Effector CD4-positive, alpha-beta T cell (primary cell): Measurements from ENCODE around the gene ADCY10.
"Not testable (repeated sequence)": the region's sequence is repeated elsewhere in the genome, so short reads cannot be mapped to it uniquely, and the experiment has no call there.

ENCODE experiments used
- DNase-seq: peaks from one replicate; pipeline ENCODE4 v3.0.0-alpha.2; 2020

ADCY10 gene

DNA sequence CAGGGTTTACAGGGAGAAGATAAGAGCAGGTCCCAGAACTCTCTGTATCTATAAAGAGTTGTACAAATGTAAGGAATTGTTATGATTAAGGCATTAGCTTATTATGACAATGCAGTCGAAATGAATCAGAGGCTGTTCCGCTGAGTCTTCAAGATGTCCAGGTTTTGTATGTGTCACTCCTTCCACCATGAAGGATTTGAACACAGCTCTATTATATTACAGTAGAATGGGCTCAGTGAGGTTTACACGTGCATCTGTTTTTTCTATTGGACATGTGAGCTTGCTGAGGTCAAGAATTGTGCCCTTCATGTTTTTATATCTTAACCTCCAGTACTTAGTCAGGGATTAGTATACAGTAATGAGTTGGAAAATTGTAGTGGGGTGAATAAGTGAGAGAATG lies 105.8 kb downstream of the ADCY10 start:
- no peak for DNase-seq

DNA sequence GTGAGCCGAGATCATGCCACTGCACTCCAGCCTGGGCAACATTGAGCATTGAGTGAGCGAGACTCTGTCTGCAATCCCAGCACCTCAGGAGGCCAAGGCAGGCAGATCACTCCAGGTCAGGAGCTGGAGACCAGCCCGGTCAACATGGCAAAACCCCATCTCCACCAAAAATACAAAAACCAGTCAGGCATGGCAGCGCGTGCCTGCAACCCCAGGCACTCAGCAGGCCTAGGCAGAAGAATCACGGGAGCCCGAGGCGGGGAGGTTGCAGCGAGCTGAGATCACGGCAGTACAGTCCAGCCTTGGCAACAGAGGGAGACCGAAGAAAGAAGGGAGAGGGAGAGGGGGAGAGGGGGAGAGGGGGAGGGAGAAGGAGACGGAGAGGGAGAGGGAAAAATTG lies 107.3 kb downstream of the ADCY10 start:
- not testable (repeated sequence) for DNase-seq

DNA sequence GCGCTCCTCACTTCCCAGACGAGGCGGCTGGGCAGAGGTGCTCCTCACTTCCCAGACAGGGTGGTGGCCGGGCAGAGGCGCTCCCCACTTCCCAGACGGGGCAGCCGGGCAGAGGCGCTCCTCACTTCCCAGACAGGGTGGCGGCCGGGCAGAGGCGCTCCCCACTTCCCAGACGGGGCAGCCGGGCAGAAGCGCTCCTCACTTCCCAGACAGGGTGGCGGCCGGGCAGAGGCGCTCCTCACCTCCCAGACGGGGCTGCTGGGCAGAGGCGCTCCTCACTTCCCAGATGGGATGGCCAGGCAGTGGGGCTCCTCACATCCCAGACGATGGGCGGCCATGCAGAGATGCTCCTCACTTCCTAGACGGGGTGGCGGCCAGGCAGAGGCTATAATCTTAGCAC lies 107.7 kb downstream of the ADCY10 start:
- DNase-seq, result not testable (repeated sequence)

DNA sequence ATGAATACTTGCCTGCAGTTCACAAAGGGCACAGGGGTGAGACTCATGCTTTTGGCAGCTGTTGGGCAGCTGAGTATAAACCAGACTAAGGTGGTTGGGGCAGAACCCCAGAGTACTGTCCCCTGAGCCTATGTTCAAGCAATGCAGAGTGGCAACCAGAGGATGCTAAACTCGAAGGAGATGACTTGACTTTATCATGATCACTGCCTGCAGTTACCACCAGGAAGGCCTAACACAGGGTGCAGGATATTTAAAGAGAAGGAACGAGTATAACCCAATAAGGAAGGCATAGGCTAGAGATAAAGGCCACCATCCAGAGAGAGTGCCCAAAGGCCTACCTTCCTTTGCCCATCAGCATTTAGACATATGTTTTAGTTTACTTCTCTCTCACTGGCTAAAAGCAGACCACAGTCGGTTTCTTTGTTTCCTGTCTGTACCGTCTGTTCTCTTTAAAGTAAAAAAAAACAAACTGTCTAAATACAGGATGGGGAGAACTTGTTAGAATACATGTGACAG lies 108.8 kb downstream of the ADCY10 start:
- DNase-seq, result no peak

DNA sequence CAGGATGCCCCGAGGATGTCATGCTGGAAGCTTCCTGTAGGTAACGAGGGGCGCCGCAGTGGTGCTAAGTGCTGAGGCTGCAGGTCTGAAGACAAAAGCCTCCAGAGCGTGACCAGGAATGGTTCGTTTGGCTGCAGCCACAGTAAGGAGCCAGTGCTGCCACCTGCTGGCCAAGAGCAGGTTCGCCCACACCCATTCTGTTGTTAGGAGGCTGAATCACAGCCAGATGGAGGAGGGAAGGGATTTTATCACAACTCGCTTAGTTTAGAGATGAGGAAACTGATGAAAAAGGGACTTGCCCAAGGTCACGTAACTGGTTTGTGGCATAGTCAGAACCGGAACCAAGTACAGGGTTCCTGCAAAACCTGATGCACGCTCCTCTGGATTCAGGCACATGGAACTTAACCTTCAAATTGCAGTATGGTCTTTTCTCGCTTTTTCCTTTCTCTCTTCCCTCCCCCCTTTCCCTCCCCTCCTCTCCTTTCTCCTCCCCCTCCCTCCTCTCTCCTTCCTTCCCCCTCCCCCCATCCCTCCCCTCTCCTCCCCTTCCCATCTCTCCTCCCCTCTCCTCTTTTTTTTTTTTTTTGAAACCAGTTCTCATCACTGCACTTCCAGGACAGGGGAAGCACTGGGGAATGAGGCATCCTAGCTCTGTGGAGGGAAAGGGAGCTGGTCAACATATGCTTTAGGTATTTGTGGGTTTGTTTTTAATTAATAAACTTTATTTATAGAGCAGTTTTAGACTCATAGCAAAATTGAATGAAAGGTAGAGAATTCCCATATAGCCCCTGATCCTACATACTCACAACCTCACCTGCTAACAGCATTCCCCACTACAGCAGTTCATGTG lies 110.4 kb downstream of the ADCY10 start:
- DNase-seq, result peak; percentile 75

DNA sequence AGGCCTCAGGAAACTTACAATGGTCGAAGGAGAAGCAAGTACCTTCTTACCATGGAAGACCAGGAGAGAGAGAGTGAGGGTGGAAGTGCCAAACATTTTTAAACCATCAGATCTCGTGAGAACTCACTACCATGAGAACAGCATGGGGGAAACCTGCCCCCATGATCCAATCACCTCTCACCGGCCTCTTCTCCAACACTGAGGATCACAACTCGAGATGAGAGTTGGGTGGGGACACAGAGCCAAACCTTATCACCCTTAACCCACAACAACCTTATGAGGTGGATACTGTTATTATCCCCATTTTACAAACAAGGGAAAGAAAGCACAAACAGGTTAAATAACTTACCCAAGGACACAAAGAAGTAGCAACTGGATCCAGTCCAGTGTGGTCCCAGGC lies 111.7 kb downstream of the ADCY10 start:
- DNase-seq, result no peak

DNA sequence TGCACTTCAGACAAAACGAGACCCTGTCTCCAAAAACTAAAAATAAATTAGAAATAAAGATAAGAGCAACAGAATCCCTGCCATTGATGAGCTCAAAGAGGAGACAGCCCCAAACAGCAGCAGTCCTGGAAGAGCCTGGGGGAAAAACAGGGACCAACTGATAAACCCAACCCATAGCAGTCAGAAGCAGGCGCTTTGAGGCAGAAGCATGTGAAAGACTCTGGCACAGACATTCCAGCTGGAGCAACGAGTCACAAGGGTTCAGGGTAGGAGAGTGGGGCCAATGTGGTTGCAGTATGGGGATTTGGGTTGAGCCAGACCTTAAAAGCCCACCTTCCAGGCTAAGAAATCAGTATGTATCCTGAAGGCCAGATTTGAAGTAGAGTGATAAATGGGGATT lies 113.7 kb downstream of the ADCY10 start:
- DNase-seq, result no peak

DNA sequence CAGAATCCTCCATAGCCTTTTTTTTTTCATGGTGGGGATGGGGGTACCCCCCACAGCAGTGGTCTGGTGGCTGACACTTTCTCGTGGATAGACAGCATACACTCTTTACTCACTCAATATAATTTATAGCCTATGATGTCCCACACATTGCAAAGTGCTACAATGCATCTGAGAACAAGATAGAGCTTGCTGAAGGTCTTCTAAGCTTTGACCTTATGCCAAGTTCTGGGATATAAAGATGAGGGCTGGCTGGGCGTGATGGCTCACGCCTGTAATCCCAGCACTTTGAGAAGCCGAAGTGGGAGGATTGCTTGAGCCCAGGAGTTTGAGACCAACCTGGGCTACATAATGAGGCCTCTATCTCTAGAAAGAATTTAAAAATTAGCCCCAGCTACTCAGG lies 114.2 kb downstream of the ADCY10 start:
- no peak for DNase-seq

DNA sequence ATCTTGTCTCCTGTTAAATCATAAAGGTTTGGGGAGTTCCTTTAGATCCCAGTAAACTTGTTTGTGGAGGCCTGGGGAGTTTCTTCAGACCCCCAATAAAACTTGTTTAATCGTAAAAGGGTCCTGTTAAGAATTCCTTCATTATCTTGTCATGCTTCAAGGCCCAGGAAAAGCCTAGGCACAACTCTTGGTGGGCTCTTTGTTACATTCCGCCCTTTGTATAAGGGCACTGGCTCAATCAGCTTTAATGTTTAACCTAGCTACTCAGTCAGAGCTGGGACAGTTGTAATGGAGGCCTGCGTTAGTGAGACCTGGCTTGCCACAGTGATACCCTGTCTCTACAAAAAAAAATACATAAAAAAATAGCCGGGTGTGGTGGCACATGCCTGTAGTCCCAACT lies 115.0 kb downstream of the ADCY10 start:
- DNase-seq, result no peak

DNA sequence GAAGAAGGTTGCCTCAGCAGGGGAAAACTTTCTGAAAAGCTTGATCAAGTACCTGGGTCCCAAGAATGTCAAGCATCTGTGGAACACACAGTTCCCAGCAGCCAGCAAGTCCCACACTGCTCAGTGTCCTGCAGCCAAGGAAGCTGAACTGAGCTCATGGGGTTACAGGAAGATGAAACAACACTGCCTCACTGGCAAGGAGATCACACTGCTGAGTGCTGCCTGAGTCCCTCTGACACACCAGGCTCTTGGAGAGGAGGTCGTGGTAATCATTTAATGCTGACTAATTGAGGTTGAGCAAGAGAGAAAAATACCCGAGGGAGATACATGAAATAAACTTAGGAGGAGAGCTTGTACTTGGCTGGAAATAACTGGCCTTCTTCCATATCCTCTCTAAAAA lies 116.9 kb downstream of the ADCY10 start:
- no peak for DNase-seq

DNA sequence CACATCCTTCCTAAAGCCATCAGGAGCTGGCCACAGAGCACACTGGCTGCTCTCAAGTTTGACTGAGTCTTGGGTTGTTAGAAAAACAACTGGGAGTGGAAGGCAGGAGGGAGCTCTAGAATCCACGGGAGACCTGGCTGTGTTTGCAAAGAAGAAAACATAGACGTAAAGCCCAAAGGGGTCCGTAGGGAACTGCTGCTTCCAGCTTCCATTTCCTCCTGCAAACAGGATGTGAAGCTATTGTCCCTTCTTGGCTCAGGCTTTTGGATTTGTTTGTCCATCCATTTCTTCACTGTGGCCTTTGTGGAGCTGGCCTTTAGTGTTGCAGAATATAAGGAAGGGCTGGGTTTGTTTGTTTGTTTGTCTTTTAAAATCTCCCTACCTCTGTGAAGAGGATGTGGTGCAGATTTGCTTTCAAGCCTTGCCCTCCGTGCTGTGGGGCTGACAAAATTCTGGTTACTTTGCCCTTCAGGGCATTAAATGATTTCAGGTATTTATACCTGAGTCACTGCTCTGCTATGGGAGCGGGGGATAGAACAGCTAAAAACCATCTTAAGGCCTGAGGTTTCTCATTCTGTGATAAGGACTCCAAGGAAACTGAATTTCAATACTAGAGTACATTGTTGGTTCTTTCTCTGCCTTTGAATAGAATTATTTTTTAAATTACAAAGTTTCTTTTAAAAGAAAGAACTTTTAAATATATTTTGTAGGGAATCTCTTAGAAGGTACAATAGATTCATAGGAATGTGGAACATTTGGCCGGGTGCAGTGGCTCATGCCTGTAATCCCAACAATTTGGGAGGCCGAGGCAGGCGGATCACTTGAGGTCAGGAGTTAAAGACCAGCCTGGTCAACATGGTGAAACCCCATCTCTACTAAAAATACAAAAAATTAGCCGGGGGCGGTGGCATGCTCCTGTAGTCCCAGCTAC lies 117.9 kb downstream of the ADCY10 start:
- no peak for DNase-seq

DNA sequence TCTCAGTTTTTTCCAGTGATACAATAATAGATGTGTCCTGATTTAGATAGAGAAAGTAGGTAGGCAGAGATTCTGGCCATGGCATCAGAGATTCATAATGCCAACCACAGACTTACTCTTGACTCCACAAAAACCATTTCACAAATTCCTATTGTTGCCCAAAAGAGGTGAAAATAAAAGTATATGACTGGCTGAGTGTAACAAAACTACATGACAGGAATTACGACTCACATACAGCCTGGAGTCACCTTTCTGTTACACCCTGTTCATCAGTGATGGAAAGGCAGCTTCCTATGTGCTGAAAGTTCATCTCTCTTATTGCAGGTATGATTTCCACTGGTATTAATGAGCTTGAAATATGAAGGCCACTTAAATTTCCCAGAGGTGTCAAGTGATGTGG lies 119.9 kb downstream of the ADCY10 start:
- DNase-seq, result no peak

DNA sequence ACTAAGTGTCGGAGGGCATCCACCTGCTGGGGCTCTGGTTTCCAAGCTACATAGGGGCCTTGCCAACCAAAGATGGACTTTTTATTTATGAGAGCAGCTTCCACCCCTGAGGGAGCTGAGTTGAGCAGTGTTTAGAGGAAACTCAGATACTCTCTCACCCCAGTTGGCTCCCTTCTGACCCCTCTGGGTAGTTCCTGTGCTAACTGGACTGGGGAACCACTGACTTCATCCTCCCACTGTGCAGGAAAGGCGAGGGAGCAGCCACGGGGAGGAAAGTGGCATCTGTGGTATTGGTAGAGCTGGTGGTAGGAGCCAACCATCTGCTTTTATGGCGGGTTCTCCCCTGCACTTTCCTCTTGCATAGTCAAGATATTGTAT lies 121.8 kb downstream of the ADCY10 start:
- no peak for DNase-seq

DNA sequence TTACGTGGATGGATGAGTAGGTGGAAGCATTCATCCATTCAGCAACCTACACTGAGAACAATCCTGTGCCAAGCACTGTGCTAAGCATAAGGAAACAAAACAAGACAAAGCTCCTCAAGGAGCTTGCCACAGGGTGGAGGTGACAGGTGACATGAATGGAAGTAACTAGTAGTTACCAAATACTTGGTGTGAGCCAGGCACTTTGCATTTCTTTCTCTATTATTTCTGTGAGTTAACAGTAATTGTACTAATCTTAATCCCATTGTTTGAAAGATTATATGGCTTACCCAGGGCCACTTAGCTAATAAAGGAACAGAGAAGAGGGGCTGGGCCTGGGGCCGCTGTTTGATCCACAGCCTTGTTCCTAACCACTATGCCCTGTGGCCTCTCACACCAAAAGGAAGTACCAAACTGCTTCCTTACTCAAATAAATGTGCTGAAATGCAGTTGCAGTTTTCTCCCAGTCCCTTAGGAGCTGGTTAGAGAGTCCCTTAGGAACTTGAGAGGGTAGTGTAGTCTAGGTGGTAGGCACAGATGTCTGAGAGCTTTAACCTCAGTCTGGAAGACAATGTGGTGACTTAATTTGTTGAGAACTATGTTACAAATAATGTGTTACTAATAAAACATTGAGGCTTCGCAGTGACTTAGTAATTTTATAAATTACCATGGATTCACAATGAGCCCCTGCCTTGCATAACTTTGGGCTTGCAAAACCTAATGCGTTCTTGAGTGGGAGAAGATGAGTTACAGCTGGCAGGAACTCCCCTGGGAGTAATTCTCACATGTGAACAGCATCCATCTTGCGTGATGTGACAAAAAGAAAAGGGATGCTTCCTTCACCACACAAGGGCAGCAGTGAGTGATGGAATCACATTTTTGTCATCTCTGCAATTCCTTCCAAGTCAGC lies 122.4 kb downstream of the ADCY10 start:
- no peak for DNase-seq

DNA sequence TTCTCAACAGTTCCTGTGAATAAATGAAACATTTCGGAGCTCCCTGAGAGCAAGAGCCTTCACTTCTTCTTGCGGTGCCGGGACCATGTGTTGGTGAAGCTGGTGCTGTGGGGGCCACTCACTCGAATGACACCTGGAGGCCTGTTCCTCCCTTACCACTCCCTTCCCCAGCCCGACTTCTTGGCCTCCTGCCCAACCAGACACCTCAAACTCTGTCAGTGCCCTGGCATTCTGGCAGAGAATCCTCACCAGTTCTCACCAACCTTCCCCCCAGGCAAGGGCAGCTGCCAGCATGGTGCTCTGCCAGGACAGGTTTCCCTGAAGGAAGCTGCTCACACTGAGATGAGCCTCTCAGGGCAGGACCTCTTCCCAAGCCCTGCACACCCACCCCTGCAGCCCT lies 123.8 kb downstream of the ADCY10 start:
- no peak for DNase-seq

DNA sequence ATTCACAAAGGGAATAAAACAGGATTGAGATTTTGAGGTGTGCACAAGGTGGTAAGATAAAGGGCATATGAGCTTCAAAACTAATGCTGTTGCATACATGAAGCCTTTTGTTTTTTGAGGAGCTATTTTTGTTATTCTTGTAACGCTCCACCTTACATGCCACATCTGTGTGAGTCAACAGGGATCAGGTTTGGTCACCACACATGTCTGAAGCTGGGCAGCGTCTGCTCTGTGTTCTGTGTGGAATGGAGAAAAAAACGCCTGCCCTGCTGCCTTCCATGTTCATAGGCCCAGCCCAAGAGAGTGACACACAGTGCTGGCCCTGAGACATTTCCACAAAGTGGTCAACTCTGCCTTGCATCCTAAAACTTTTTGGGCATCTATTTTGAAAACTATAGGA lies 124.4 kb downstream of the ADCY10 start:
- no peak for DNase-seq

DNA sequence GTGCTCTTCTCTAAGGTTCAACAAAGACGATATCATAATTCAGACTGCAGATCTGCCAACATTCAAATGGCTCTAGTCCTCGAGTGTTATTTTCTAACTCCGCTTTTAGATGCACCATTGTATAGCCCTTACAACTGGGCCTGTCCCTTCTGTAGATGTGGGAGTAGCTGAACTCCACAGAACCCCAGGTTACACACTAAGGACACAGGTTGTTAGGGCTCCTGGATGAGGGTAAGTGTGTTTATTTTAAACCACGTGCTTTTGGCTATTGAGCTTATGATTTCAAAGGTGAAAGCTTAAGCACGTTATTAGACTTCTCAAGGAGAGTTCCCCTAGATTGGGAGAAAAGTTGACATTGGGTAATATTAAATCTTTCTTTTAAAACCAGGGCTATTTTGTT lies 127.4 kb downstream of the ADCY10 start:
- no peak for DNase-seq

DNA sequence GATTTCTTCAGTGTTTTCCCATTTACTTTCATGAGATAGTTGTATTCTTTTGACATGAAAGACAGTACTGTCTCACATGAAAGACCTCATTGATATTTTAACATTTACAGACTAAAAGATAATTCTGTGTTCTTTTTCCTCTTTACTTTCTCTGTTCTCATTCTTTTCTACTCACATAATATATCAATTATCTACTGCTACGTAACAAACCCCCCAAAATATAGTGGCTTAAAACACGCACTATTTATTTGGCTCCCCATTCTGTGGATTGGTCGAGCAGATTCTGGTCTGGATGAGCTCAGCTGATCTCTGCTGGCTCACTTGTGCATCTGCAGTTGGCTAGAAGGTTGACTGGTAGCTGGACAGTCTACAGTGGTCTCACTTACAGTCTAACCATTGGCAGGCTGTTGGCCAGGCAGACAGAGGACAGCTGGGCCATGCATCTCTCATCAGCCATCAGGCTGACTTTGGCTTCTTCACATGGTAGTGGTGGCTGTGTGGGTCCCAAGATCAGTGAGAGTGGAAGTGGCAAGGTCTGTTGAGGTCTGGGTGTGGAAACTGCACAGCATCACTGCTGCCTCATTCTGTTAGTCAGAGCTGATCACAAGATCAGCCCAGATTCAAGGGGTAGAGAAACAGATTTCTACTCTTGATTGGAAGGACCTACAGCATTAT lies 128.9 kb downstream of the ADCY10 start:
- DNase-seq, result no peak

DNA sequence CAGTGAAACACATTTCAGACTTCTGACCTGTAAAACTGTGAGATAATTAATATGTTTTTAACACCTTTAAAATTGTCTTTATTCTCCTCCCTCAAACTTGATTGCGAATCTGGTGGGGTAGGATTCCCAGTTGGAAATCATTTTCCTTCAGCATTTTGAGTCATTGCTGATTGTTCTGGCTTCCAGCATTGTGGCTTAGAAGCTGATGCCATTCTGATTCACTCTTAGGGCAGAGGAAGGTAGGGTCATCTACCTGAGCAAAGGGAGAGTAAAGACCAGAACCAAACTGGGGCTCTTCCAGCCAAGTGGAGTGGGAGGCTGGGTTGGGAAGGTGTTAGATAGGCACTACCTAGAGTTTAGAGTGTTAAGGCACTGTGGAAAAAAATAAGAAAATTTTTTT lies 131.0 kb downstream of the ADCY10 start:
- DNase-seq, result no peak

DNA sequence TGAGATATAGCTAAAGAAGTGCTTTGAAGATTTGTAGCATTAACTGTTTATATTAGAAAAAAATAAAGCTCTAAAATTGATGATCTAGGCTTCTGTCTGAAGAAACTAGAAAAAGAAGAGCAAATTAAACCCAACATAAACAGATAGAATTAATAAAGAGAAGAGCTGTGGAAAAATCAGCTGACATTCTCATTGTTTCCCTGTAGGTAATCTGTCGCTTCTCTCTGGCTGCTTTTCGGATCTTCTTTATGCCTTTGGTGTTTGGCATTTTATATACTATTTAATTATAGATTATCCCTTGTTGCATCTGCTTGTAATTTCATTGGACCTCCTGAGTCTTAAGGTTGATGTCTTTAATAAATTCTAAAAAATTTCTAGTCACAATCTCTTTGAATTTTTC lies 132.4 kb downstream of the ADCY10 start:
- no peak for DNase-seq

DNA sequence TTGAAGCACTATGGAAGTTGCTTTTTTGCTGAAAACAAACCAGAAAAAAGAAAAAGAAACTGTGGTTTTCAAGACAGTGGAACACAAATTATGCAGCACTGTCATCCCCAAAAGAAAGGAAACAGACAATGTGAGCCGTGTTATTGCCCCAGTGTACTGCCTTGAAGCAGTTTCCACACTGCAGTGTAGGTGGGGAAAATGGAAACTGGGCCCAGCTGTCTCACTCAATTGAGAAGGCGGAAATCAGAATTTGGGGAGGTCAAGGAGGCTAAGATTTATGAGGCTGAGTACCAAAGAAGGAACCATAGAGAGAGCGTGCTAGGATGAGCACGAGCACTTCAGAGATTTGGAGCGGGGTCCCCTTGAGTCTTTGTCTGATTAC lies 136.7 kb downstream of the ADCY10 start:
- no peak for DNase-seq

DNA sequence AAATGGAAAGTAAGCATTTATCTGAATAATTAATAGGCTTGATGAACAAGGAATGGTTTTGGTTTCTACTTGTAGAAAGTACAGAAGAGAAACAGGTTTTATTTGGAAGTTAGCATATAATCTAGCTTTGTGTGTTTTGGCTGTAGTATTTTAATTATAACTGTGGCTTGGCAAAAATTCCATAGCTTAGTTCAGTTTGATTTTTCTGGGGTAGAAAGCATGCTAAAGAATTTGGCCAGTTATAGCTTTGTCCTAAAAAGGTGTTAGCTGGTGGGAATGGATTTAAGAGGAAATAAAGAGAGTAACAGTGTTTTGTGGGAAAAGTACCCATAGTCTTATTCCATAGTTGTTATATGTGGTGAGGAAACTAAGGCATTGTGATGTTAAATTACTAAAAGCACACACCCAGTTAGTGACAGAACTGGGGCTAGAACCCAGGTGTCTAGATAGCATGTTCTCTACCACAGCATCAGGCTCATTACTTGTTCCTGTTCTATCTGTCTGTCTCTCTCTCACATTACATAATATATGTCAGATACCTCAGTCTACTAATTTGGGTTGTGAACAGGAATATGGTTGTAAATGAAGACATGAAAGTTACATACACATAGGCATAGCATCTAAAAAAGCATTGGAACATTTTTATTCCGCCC lies 137.2 kb downstream of the ADCY10 start:
- DNase-seq, result no peak
